NCI-H69 (cell line): ENCODE data around the gene OTOP1.
"Not testable (repeated sequence)": the region's sequence is repeated elsewhere in the genome, so short reads cannot be mapped to it uniquely, and the experiment has no call there.

ENCODE experiments used
- DNase-seq: peaks from one replicate; lab custom pipeline; 2025; lab: John Stamatoyannopoulos, UW

Gene OTOP1

GRCh38 chr4:4227510-4228355 is 1.0 kb upstream of the OTOP1 start:
- no peak for DNase-seq

DNA sequence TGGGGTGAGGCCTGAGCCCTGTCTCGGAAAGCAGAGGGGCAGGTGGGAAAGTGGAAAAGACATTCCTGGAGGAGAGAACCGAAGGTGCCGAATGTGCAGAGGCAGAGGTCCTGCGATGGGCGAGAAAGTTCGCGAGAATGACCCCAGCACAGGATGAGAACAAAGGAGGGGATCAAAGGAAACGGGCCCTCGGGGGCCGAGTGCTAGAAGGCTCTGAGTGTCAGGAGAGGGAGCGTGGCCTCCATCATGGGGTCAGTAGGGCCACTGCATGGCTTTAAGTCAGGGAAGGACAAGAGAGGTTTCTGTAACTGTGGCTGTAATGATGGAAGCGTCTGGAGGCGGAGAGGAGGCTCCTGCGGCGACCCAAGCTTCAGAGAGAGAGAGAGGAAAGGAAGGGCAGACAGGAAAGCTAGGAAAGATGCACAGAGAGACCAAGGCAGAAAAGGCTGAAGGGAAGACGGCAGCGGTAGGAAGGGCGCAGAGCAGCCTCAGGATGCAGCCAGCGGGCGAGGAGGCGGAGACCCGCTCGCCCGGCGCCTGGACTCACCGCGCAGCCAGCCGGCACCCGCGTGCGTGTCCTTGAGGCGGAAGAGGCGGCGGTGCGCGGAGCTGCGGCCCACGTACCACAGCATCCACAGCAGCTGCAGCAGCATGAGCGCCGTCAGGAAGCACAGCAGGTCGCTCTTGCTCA is 669 bp downstream of the OTOP1 start:
- DNase-seq, result peak; percentile 3

DNA sequence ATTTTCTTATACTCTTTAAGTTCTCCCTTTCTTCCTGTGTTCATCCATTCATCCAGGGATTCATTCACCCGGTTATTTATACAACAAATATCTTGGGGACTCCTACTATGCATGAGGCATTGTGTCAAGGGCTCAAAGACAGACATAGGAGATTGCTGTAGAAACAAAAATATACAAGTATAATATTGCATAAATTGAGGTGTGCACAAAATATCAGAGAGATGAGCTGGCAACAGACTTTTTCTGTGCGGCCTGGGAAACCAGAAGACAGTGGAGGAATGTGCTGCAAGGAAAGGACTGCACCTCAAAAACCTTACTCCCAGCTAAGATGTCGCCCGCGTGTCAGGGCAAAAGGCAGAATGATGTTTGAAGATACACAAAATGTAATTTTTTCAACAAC is 9.6 kb downstream of the OTOP1 start:
- no peak for DNase-seq

DNA sequence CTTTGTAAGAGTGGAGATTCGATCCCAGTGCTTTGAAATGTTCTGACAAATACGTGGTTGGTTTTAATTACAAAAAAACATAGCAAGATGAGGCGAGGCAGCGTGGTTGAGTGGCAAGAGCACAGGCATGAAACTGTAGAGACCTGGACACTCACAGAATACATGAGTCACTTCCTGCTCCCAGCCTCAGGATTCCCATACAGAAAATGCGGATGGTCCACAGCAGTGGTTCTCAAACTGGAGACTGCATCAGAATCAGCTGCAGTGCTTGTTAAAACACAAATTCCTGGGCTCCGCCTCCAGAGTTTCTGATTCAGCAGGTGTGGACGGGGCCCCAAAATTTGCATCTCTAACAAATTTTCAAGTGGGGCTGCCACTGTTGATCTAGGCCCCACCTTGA is 10.1 kb downstream of the OTOP1 start:
- DNase-seq, result no peak

DNA sequence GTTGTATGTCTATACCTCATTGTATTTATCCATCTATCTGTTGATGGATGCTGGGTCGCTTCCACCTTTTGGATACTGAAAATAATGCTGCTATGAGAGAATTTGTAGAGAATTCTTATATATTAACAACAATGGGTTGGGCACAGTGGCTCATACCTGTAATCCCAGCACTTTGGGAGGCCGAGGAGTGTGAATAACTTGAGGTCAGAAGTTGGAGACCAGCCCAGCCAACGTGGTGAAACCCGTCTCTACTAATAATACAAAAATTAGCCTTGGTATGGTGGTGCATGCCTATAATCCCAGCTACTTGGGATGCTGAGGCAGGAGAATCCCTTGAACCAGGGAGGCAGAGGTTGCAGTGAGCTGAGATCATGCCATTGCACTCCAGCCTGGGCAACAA is 13.1 kb downstream of the OTOP1 start:
- not testable (repeated sequence) for DNase-seq

DNA sequence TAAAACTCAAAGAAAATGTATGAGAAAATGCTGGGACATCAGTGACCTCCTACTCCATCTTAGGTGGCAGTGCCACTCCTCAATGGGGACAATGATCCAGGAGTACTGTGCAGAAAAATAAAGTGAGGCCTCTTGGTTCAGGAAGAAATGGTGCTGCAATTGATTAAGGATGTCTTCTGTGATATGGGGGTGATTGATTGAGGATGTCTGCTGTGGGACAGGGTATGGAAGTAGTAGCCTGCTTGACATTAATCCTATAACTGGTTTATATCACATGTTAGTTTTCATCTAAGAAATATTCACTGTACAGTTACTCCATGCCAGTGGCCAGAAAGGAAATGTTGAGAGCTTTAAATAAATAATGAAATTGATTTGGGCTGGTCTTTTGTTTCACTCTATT is 20.5 kb downstream of the OTOP1 start:
- no peak for DNase-seq

DNA sequence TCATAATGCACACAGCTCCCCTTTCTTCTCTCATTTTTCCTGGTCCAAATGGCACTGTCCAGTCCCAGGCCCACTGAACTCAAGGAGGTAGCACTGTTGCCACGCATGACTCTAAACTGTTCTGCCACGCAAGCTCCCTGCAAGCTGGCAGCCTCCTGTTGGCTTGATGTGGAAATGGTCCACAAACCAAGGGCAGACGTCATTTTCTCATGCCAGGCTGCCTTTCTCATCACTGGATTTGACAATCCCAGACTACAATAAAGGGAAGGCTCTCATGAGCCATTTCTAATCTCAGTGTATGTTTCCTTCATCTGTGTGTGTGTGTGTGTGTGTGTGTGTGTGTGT is 22.4 kb downstream of the OTOP1 start:
- DNase-seq, result no peak

DNA sequence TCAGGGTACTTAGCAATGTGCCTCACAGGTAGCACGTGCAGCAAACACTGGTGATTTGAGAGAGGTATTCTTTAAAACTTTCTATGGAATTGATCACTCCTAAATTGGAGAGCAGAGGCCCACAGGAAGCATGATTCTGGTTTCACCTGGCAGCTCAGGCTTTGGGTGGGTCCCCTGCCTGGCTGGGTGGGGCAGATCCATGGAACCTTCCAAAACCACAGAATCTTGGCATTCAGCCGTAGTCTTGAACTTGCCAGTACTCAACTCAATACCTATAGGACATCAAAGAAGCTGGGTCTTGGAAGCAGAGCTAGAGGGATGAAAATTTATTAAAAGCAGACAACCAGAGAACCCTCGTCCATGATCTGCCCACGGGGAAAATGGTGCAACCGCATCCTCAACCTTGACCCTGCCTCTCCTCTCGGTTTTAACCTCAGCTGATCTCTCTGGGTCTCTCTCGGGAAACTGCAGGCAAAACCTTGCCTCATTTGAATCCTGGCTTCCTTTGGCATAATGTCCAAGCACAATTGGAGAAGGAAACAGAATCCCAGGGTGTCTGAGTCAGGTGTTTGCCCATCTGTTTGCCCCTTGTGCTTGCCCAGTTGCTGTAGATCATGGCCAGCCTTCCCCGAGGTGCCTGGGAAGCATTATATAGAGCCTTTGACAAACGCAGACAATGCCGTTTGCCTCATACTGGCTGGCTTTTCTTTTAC is 22.9 kb downstream of the OTOP1 start:
- peak; percentile 10 for DNase-seq

DNA sequence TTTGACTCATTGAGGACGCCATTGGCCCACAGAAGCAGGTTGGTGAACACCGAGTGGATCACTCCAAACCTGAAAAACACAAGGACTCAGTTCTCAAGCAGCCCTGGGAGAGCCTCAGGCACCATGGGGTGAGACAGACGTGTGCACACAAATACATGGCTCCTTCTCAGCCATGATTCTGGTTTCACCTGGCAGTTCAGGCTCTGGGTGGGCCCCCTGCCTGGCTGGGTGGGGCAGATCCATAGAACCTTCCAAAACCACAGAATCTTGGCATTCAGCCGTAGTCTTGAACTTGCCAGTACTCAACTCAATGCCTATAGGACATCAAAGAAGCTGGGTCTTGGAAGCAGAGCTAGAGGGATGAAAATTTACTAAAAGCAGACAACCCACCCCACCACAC is 24.2 kb downstream of the OTOP1 start:
- DNase-seq, result no peak

DNA sequence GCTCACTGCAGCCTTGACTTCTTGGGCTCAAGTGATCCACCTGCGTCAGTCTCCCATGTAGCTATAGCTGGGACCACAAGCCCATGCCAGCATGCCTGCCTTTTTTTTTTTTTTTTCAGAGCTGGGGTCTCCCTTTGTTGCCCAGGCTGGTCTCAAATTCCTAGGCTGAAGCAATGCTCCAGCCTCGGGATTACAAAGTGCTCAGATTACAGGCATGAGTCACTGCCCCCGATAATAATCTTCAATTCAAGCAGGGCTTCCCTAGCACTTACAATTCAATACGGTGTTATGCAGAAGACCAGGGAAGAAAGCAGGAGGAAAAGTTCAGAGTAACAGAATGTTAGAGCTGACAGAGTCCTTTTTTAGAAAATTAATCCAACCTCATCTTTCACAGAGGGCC is 26.1 kb downstream of the OTOP1 start:
- DNase-seq, result no peak

- no peak for DNase-seq
Measured at GRCh38 chr4:4195354-4195753, 31.4 kb downstream of the OTOP1 start.

- peak; percentile 83 for DNase-seq
Measured at GRCh38 chr4:4188557-4188956, 38.2 kb downstream of the OTOP1 start.

- DNase-seq, result no peak
Measured at GRCh38 chr4:4185528-4185927, 41.2 kb downstream of the OTOP1 start.

- peak; percentile 13 for DNase-seq
Measured at GRCh38 chr4:4182835-4183568, 43.7 kb downstream of the OTOP1 start.

DNA sequence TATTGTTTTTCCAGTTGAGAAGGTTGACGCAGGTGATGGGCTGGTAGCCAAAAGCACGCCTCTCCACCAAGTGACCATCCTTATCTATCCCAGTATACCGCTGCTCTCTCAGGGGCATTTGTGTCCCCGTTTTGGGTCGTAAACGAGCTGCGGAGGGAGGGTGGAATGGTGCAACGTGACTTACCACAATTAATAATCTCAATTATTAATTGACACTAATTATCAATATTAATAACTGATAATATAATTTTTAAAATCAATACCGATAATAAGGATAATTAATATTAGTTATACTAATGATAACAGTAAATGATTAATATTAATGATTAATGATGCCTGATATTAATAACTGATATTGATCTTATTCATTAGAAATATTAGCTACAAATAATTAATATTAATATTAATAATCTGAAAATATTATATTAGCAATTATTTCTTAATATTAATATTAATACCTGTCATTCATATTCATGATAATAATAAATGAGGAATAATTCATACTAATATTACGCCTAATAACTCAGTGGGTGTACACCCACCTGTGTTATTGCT is 56.1 kb downstream of the OTOP1 start:
- DNase-seq, result no peak

GRCh38 chr4:4167981-4168780 is 58.5 kb downstream of the OTOP1 start:
- DNase-seq, result not testable (repeated sequence)

DNA sequence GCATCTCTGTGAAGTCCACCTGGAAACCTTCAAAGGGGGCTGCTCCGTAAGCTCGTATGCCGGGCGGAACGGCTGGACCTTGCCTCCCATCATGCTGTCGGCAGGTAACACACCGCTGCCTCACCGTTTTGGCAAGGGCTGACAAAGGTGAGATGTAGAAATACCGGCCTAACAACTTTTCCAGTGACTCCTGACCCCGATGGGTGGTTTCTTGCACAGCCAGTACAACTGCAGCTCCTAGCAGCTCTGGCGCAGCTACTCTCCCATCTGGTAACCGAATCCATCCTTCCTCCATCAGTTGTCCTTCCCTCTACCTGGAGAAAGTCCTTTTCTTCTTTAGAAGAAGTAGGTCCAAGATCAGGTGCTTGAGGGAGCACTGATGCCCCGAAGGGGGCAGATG is 59.7 kb downstream of the OTOP1 start:
- not testable (repeated sequence) for DNase-seq

GRCh38 chr4:4165701-4166392 is 60.9 kb downstream of the OTOP1 start:
- DNase-seq, result not testable (repeated sequence)

DNA sequence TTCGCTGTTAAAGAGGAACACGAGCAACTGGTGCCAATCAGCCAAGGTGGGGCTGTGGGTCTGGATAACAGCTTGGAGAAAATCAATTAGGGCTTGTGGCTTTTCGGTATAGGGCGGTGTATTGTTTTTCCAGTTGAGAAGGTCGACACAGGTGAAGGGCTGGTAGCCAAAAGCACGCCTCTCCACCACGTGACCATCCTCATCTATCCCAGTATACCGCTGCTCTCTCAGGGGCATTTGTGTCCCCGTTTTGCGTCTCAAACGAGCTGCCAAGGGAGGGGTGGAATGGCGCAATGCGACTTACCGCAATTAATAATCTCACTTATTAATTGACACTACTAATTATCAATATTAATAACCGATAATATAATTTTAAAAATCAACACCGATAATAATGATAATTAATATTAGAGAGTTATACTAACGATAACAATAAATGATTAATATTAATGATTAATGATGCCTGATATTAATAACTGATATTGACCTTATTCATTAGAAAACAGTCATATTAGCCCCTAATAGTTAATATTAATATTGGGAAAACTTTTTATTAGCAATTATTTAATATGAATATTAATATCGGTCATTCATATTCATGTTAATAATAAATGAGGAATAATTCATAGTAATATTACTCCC is 62.1 kb downstream of the OTOP1 start:
- not testable (repeated sequence) for DNase-seq

DNA sequence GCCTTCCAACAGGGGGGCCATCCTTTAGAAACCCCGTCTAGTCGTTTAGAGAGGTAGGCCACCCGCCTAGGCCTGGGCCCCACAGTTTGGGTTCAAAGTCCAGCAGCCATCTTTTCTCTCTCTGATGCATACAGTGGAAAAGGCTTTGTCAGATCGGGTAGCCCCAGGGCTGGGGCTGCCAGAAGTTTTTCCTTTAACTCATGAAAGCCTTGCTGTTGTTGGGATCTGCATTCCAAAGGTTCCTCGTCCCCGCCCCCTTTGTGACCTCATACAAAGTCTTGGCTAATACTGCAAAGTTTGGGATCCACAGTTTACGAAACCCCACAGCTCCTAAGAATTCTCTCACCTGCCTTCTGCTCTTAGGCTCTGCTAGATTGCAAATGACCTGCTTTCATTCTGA is 64.5 kb downstream of the OTOP1 start:
- not testable (repeated sequence) for DNase-seq
